PC-3 (cell line): ENCODE data around the gene ABCC8. TPM values are rescaled to one million over a fixed set of nuclear protein-coding genes. Genes with fewer than 3 reads are reported as not detected.

Experiments
- ATAC-seq: fragments of 200-7000 bp; cut with Tn5 transposase; 2 replicates; pipeline ENCODE4 v1.9.1; 2020; ENCODE audit warnings: mild to moderate bottlenecking, moderate library complexity
- BruUV-seq: library from RNA; stranded (reverse); fragments of 400-500 nt; replicated peaks from 2 replicates; lab custom pipeline; 2021; lab: Mats Ljungman, UMichigan
- CTCF ChIA-PET: fragments of 300-600 bp; sonication (Branson Sonifier 250); formaldehyde crosslinking; loops from one replicate; lab custom pipeline; 2022; ENCODE audit warnings: antibody characterized with exemption; lab: Charles Lee
- POLR2A ChIA-PET: fragments of 300-600 bp; sonication (Branson Sonifier 250); formaldehyde crosslinking; loops from one replicate; lab custom pipeline; 2022; ENCODE audit warnings: antibody characterized with exemption; ENCODE audit not compliant: unreplicated experiment; lab: Charles Lee
- DNase-seq: peaks from one replicate; pipeline ENCODE4 v3.0.0-alpha.2; 2015
- H2AFZ ChIP-seq: fragments of 300-600 bp; sonication (generic); 2 replicates; pipeline ENCODE4 v1.6.0; 2016; ENCODE audit warnings: antibody characterized with exemption, low read length
- H3F3A ChIP-seq: fragments of 300-600 bp; sonication (generic); one replicate; pipeline ENCODE4 v1.6.0; 2017; ENCODE audit warnings: antibody characterized with exemption, low read length, control low read depth, mild to moderate bottlenecking; ENCODE audit not compliant: unreplicated experiment
- H3K27ac ChIP-seq: fragments of 300-600 bp; sonication (generic); 2 replicates; pipeline ENCODE4 v1.5.1; 2016; ENCODE audit warnings: mild to moderate bottlenecking, low read length
- H3K27me3 ChIP-seq: fragments of 300-600 bp; sonication (generic); 2 replicates; pipeline ENCODE4 v1.6.1; 2016; ENCODE audit warnings: low read length, mixed read lengths
- H3K36me3 ChIP-seq: fragments of 300-600 bp; sonication (generic); 2 replicates; pipeline ENCODE4 v1.6.1; 2016; ENCODE audit warnings: low read depth, mixed run types, low read length, mixed read lengths
- H3K4me1 ChIP-seq: fragments of 300-600 bp; sonication (generic); 2 replicates; pipeline ENCODE4 v1.5.1; 2016; ENCODE audit warnings: low read length; ENCODE audit not compliant: insufficient read depth
- H3K4me2 ChIP-seq: fragments of 300-600 bp; sonication (generic); 2 replicates; pipeline ENCODE4 v1.6.0; 2016; ENCODE audit warnings: low read length
- H3K4me3 ChIP-seq: fragments of 300-600 bp; sonication (generic); 2 replicates; pipeline ENCODE4 v1.5.1; 2016; ENCODE audit warnings: mild to moderate bottlenecking, low read length, mixed read lengths
- H3K79me2 ChIP-seq: fragments of 300-600 bp; sonication (generic); 2 replicates; pipeline ENCODE4 v1.6.1; 2017; ENCODE audit warnings: low read length, mixed read lengths
- H3K9ac ChIP-seq: fragments of 300-600 bp; sonication (generic); 2 replicates; pipeline ENCODE4 v1.6.0; 2016; ENCODE audit warnings: mild to moderate bottlenecking, low read length
- H3K9me2 ChIP-seq: fragments of 300-600 bp; sonication (generic); replicated peaks from 2 replicates; pipeline ENCODE4 v1.6.1; 2016; ENCODE audit warnings: mixed run types, low read length, mixed read lengths
- H3K9me3 ChIP-seq: fragments of 300-600 bp; sonication (generic); 2 replicates; pipeline ENCODE4 v1.6.1; 2016; ENCODE audit warnings: low read length, mixed read lengths
- H4K20me1 ChIP-seq: fragments of 300-600 bp; sonication (generic); 2 replicates; pipeline ENCODE4 v1.6.1; 2016; ENCODE audit warnings: low read length, mixed read lengths
- EZH2 ChIP-seq: fragments of 300-600 bp; sonication (generic); IDR thresholded peaks from one replicate; pipeline ENCODE4 v1.6.1; 2017; ENCODE audit warnings: antibody characterized with exemption, mild to moderate bottlenecking, low read length; ENCODE audit not compliant: unreplicated experiment
- EZH2phosphoT487 ChIP-seq: fragments of 300-600 bp; sonication (generic); IDR thresholded peaks from 2 replicates; pipeline ENCODE4 v1.6.1; 2018; ENCODE audit warnings: mild to moderate bottlenecking, antibody characterized with exemption, low read length, borderline replicate concordance
- intact Hi-C: fragments of 100-400 bp; cut with micrococcal nuclease; formaldehyde crosslinking; loops from 2 replicates; pipeline ENCODE4 v1.9.0; 2023
- total RNA-seq: library from RNA; depleted of rRNA; stranded (reverse); fragments of >200 nt; gene quantifications from 2 replicates; pipeline ENCODE4 v1.2.3, GENCODE V29; 2014
- TF ChIP-seq, protein P1 (sequence below): fragments of 300-600 bp; sonication (generic); conservative IDR thresholded peaks from 2 replicates; pipeline ENCODE4 v1.5.1; 2017; ENCODE audit warnings: antibody characterized with exemption, low read depth, mild to moderate bottlenecking, low read length

Gene ABCC8
- total RNA-seq, 1 experiment from 2014 or later = not detected

DNA sequence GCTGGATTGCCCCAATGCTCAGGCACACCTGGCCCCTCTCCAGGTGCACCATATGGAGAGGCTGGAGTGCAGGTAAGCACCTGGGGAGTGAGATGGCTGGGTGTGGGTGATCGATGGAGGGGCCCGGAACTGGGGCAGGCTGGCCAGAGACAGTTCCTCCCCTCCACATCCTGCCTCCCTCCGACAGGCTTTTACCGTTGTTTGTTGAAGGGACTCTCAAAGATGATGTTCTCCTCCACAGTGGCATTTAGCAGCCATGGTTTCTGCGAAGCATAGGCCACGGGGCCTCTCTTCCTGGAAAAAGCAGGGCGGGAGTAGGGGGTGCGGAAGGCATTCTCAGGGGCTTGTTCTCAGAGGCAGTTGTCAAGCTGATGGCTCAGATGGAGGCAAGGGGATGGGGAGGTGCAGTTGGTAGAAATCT lies 62.3 kb downstream of the ABCC8 start:
- Histone ChIP-seq H3K36me3 (no peaks in the 10 kb centered on the region), H3K9ac (no peak overlapping the region), H3F3A (no peaks in the 10 kb centered on the region), H3K9me2 (no peaks in the 10 kb centered on the region), H2AFZ (no peak overlapping the region), H3K4me2 (no peak overlapping the region), H3K4me1 (no peaks in the 10 kb centered on the region), H3K4me3 (no peak overlapping the region), H3K79me2 (no peaks in the 10 kb centered on the region), H3K27ac (no peak overlapping the region), H4K20me1 (no peaks in the 10 kb centered on the region), H3K9me3 (no peaks in the 10 kb centered on the region), H3K27me3 (peaks cover 30% of the 10 kb centered on the region)
- no peak for ATAC-seq
- ChIA-PET POLR2A (no interaction called here), CTCF (no interaction called here)
- DNase-seq = no peak
- intact Hi-C loops = no loop called here
- TF ChIP-seq EZH2phosphoT487 = no peak
- no peak for TF ChIP-seq EZH2
- TF ChIP-seq, protein P1, sequence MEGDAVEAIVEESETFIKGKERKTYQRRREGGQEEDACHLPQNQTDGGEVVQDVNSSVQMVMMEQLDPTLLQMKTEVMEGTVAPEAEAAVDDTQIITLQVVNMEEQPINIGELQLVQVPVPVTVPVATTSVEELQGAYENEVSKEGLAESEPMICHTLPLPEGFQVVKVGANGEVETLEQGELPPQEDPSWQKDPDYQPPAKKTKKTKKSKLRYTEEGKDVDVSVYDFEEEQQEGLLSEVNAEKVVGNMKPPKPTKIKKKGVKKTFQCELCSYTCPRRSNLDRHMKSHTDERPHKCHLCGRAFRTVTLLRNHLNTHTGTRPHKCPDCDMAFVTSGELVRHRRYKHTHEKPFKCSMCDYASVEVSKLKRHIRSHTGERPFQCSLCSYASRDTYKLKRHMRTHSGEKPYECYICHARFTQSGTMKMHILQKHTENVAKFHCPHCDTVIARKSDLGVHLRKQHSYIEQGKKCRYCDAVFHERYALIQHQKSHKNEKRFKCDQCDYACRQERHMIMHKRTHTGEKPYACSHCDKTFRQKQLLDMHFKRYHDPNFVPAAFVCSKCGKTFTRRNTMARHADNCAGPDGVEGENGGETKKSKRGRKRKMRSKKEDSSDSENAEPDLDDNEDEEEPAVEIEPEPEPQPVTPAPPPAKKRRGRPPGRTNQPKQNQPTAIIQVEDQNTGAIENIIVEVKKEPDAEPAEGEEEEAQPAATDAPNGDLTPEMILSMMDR = no peak
- no TSS peak for BruUV-seq

DNA sequence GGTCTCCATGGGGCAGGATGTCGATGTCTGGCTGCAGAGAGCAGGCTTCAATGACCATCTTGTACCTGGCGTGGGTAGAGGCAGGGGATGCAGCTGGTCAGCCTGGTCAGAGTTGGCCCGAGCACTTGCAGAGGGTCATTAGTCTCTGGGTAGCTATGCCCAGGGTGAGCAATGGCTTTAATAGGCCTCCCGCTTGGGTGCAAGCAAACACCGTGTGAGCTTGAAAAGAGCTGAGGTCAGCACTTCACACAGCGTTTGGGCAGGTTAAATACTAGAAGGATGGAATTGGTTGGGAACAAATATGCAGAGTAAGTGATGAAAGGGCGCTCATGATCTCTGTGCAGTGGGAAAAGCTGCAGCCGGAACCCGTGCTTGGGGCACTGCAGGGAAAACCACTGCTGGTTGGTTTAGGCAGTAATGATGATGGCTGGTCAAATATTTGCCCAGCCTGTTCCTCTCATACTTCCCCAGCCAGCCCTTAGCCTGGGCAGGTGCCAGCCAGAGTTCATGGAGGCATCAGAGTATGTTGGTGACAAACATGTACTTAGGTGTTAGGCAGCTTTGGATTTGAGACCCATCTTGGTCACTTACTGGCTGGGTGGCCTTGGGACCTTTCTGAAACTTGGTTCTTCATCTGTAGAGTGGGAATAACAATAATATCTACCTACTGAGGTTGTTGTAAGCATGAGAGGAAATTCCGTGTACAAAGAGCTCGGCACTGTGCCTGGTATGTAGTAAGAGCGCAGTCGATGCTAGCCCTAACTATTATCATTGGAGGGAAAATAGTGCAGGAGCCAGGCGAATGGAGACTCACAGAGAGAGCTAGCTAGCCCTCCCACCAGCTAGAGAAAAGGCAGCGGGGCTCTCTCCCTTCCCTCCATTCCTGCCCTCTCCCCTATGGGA lies 63.0 kb downstream of the ABCC8 start:
- peaks cover 24% of the 10 kb centered on the region for H3K27me3 ChIP-seq
- intact Hi-C loops = no loop called here
- no peak overlapping the region for H3K9ac ChIP-seq
- TF ChIP-seq EZH2phosphoT487 (no peak), EZH2 (no peak)
- TF ChIP-seq, protein P1 = no peak
- no peak; the same call in 1 of the 2 replicates for ATAC-seq
- ChIA-PET CTCF (no interaction called here), POLR2A (interaction anchor here (0.5 kb wide), 1 partner anchor 25 kb away, joined by 3 read pairs; the partner anchor contains the start of gene KCNJ11)
- no peaks in the 10 kb centered on the region for H3K79me2 ChIP-seq
- H3K4me2 ChIP-seq = no peak overlapping the region
- H3F3A ChIP-seq = no peaks in the 10 kb centered on the region
- H3K4me1 ChIP-seq = no peaks in the 10 kb centered on the region
- H3K4me3 ChIP-seq = no peak overlapping the region
- no TSS peak for BruUV-seq
- H3K9me3 ChIP-seq = no peaks in the 10 kb centered on the region
- H3K9me2 ChIP-seq = no peaks in the 10 kb centered on the region
- no peak overlapping the region for H2AFZ ChIP-seq
- no peaks in the 10 kb centered on the region for H4K20me1 ChIP-seq
- H3K27ac ChIP-seq = no peak overlapping the region
- no peak for DNase-seq
- H3K36me3 ChIP-seq = no peaks in the 10 kb centered on the region
